IPS DF 6.9 (cell line): ENCODE measurements around the gene MET.

Experiments used
- DNase-seq: peaks from one replicate; pipeline ENCODE4 v3.0.0-alpha.2; 2013; ENCODE audit warnings: low read depth, low spot score
- H3K27ac ChIP-seq: one replicate; pipeline ENCODE4 v1.5.1; 2013; ENCODE audit warnings: low read length, control low read depth
- H3K27me3 ChIP-seq: 2 replicates; pipeline ENCODE4 v1.6.1; 2013; ENCODE audit warnings: mild to moderate bottlenecking, low read length; ENCODE audit not compliant: control insufficient read depth, insufficient read depth
- H3K36me3 ChIP-seq: 2 replicates; pipeline ENCODE4 v1.6.1; 2013; ENCODE audit warnings: low read length; ENCODE audit not compliant: control insufficient read depth, insufficient read depth
- H3K4me1 ChIP-seq: 2 replicates; pipeline ENCODE4 v1.6.1; 2013; ENCODE audit warnings: low read length; ENCODE audit not compliant: control insufficient read depth, insufficient read depth
- H3K4me3 ChIP-seq: 2 replicates; pipeline ENCODE4 v1.5.1; 2013; ENCODE audit warnings: mild to moderate bottlenecking, low read length
- H3K9me3 ChIP-seq: 2 replicates; pipeline ENCODE4 v1.6.1; 2013; ENCODE audit warnings: low read length, inconsistent platforms; ENCODE audit not compliant: control insufficient read depth, insufficient read depth
- WGBS: extraction: QIAGEN DNeasy Blood & Tissue Kit; methylation state at CpG from one replicate; pipeline ENCODE4 v1.1.7; 2013; ENCODE audit warnings: mixed read lengths, missing lambda C conversion rate; ENCODE audit not compliant: insufficient read length, insufficient coverage; 5-methylcytosine and 5-hydroxymethylcytosine counted together

Gene MET

GRCh38 chr7:116678780-116679179, 6.8 kb downstream of the MET start:
- Histone ChIP-seq H3K4me1 (no peaks in the 10 kb centered on the region), H3K27ac (no peak overlapping the region), H3K9me3 (no peaks in the 10 kb centered on the region), H3K27me3 (no peaks in the 10 kb centered on the region), H3K4me3 (no peak overlapping the region), H3K36me3 (no peaks in the 10 kb centered on the region)
- no CpG with 5 or more reads among the region's 1 CpG for WGBS
- no peak for DNase-seq

- H3K4me1 ChIP-seq = no peaks in the 10 kb centered on the region
- no peak overlapping the region for H3K4me3 ChIP-seq
- H3K36me3 ChIP-seq = no peaks in the 10 kb centered on the region
- no peaks in the 10 kb centered on the region for H3K27me3 ChIP-seq
- DNase-seq = no peak
- H3K27ac ChIP-seq = no peak overlapping the region
- WGBS = no CpG with 5 or more reads among the region's 4 CpGs
- no peaks in the 10 kb centered on the region for H3K9me3 ChIP-seq
Measured at GRCh38 chr7:116679500-116679899, 7.5 kb downstream of the MET start.

DNA sequence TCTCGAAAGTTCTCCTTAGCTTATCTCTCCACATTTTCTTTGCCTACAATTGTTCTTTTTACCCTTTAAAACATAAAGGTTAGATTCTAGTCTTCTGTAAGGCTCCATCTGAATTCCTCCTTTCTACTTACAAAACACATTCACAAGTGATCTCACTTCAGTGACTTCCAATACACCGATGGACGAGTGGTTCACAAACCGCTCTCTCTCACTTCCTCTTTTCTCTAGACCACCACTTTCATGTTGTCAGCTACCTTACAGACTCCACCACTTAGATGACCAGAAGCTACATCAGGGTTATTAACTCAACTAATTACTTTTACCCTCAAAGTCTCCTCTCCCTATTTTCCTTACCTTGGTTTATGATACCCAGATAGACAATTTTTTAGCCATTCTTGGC, 11.8 kb downstream of the MET start:
- WGBS = no CpG with 5 or more reads among the region's 4 CpGs

GRCh38 chr7:116686033-116686432, 14.0 kb downstream of the MET start:
- no CpG with 5 or more reads among the region's 3 CpGs for WGBS

More for the DNA sequence above, 11.8 kb downstream of the MET start:
- H3K36me3 ChIP-seq = no peaks in the 10 kb centered on the region
- H3K27me3 ChIP-seq = no peaks in the 10 kb centered on the region
- no peak overlapping the region for H3K4me3 ChIP-seq
- no peak overlapping the region for H3K27ac ChIP-seq
- no peaks in the 10 kb centered on the region for H3K9me3 ChIP-seq
- H3K4me1 ChIP-seq = no peaks in the 10 kb centered on the region
- no peak for DNase-seq

DNA sequence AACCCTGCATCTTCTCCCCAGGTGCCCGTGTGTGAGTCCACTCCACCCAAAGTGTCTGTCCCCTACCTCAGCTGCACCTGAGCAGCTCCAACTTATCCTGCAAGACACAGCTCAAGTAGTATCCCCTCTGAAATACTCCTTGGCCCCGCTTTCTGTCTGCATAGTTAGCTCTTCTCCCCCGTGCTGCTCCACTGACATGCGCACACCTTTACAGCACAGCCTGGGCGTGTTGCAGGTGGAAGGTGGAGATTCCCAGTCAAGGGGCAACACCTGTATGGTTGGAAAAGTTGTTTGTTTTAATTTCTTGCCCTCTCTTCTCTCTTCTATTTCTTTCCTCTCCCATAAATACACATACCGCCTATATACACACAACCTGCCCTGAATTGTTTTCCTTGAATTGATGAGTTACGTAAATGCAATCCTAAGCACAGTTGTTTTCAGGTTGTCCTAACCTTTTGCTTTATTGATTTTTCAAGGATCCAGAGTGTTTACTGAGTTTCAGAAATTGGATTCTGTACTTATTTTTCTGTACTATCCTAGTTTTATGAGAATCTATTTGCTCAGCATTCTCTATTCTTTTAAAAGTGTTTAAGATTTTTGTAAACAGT, 14.9 kb downstream of the MET start:
- no peaks in the 10 kb centered on the region for H3K9me3 ChIP-seq
- H3K4me1 ChIP-seq = no peaks in the 10 kb centered on the region
- no peaks in the 10 kb centered on the region for H3K36me3 ChIP-seq
- no peak overlapping the region for H3K4me3 ChIP-seq
- DNase-seq = no peak
- no CpG with 5 or more reads among the region's 7 CpGs for WGBS
- H3K27ac ChIP-seq = no peak overlapping the region
- H3K27me3 ChIP-seq = no peaks in the 10 kb centered on the region

More at GRCh38 chr7:116686033-116686432, 14.0 kb downstream of the MET start:
- Histone ChIP-seq H3K27ac (no peak overlapping the region), H3K9me3 (no peaks in the 10 kb centered on the region), H3K36me3 (no peaks in the 10 kb centered on the region), H3K4me1 (no peaks in the 10 kb centered on the region), H3K4me3 (no peak overlapping the region), H3K27me3 (no peaks in the 10 kb centered on the region)
- no peak for DNase-seq

DNA sequence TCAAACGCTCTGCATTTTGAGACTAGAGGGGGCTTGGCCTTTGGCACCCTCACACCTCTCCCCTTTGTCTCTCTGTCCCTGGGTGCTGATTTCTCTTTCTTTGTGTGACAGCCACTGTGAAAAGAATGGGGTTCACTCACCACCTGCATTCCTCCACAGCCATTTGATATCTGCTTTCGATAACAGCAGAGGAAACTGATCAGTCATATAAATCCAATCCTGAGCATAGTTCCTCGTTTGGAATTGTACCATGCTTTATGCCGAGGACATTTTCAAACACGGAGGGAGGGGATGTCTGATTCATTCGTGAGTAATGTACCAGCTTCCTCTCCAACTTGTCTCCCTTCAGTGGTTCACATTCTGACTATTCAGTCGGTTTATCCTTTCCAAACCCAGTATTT, 15.8 kb downstream of the MET start:
- Histone ChIP-seq H3K27me3 (no peaks in the 10 kb centered on the region), H3K27ac (no peak overlapping the region), H3K36me3 (no peaks in the 10 kb centered on the region), H3K9me3 (no peaks in the 10 kb centered on the region), H3K4me3 (no peak overlapping the region), H3K4me1 (no peaks in the 10 kb centered on the region)
- DNase-seq = no peak
- no CpG with 5 or more reads among the region's 7 CpGs for WGBS

DNA sequence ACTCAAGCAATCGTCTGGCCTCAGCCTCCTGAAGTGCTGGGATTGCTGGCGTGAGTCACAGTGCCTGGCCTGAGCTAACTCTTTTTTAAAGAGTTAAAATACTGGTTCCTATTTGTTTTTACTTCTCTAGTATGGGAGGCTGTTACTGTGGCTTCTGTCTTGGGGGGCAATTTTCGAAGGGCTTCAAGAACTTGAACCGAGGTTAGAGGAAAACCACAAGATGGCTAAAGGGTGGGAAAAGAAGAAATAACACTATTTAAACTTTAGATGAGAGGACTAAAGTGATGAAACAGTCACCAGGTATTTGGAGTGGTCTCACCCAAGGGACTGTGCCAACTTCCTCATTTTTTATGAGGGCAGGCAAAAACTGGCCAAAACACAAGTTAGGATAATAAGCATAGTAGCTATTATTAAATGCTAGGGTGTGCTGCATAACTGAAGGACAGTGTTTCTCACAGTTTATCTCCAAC, 17.8 kb downstream of the MET start:
- no peaks in the 10 kb centered on the region for H3K9me3 ChIP-seq
- no peak overlapping the region for H3K27ac ChIP-seq
- no peaks in the 10 kb centered on the region for H3K36me3 ChIP-seq
- H3K27me3 ChIP-seq = no peaks in the 10 kb centered on the region
- no peak for DNase-seq
- no CpG with 5 or more reads among the region's 4 CpGs for WGBS
- no peak overlapping the region for H3K4me3 ChIP-seq
- no peaks in the 10 kb centered on the region for H3K4me1 ChIP-seq

GRCh38 chr7:116691664-116692063, 19.7 kb downstream of the MET start:
- Histone ChIP-seq H3K27me3 (no peaks in the 10 kb centered on the region), H3K4me3 (no peak overlapping the region), H3K9me3 (no peaks in the 10 kb centered on the region), H3K27ac (no peak overlapping the region), H3K36me3 (no peaks in the 10 kb centered on the region; the same call in 1 of the 2 replicates), H3K4me1 (no peaks in the 10 kb centered on the region)
- WGBS = no CpG with 5 or more reads among the region's 3 CpGs
- DNase-seq = no peak

DNA sequence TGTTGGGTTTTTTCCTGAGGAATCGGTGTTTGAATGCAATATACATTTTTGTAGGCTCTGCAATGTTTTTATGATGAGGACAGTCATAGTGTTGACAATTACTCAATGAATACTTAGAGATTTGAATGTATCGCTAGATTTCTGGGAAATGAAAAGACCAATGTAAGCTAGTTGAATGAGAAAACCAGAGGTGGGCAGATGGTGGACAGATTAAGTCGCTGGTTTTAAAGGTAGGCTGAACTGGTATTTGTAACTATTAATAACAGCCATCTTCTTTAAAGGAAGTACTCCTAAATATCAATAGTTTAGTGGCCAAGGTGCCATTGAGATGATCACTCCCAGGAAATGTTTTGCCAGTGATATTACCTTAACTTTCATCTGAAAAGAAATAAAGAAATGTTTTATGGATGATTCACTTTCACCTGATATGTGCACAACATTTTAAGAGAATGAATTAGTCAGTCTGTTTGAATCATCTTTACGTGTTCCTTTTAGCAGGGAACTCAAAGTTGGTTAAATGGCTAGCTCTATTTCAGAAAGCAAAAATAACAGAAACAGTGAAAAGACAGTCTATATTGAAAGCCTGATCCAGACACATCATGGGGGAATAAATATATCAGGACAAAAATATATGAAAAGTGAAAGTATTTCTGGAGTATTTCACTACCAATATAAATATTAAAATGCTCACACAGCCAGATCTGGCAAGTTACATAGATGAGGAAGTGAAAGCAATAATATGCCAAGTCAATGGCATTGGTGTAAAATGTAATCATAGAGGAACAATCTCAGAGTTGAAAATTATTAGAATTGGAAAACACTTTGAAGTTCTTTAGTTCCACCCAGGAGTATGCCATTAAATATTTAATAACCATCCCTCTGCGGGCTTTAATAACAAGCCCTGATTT, 20.7 kb downstream of the MET start:
- no peaks in the 10 kb centered on the region for H3K9me3 ChIP-seq
- no peaks in the 10 kb centered on the region; the same call in 1 of the 2 replicates for H3K36me3 ChIP-seq
- no peaks in the 10 kb centered on the region for H3K4me1 ChIP-seq
- H3K27ac ChIP-seq = no peak overlapping the region
- no CpG with 5 or more reads among the region's 5 CpGs for WGBS
- no peak overlapping the region for H3K4me3 ChIP-seq
- H3K27me3 ChIP-seq = no peaks in the 10 kb centered on the region
- no peak for DNase-seq

DNA sequence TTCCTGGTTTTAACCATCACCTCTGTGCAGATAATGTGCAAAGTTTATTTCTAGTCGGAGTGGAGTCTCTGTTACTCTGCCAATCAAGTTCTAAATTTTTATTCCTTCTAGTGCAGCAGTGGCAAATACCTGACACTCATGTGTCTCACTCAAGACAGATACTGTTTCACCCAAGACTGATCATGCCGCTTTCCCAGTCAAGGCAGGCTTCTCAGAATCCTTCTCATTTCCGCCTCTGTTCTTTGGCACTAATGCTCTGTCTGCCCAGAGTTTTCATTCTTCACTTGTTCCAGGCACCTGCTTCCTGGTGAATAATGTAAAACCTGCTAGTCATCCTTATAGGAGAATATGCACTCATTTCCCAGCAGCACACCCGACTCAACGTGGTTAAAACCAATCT, 24.7 kb downstream of the MET start:
- WGBS = no CpG with 5 or more reads among the region's 5 CpGs
- Histone ChIP-seq H3K9me3 (no peaks in the 10 kb centered on the region), H3K27me3 (no peaks in the 10 kb centered on the region), H3K27ac (no peak overlapping the region), H3K4me3 (no peak overlapping the region), H3K36me3 (no peaks in the 10 kb centered on the region; the same call in 1 of the 2 replicates), H3K4me1 (no peaks in the 10 kb centered on the region; the same call in 1 of the 2 replicates)
- no peak for DNase-seq
